Renal cortical epithelial cell (primary cell): Measurements from ENCODE around the gene BLACAT1. TPM values are rescaled to one million over a fixed set of nuclear protein-coding genes. Genes with fewer than 3 reads are reported as not detected.
"Not testable (repeated sequence)": the region's sequence is repeated elsewhere in the genome, so short reads cannot be mapped to it uniquely, and the experiment has no call there.

Experiments used
- DNase-seq: peaks from one replicate; pipeline ENCODE4 v3.0.0-alpha.2; 2011; ENCODE audit warnings: low read depth
- total RNA-seq: library from RNA; depleted of rRNA; stranded (reverse); fragments of >200 nt; gene quantifications from 2 replicates; pipeline ENCODE4 v1.2.3, GENCODE V29; 2014

Gene BLACAT1
- total RNA-seq, 1 donor from 2014 or later = 0.65 TPM

DNA sequence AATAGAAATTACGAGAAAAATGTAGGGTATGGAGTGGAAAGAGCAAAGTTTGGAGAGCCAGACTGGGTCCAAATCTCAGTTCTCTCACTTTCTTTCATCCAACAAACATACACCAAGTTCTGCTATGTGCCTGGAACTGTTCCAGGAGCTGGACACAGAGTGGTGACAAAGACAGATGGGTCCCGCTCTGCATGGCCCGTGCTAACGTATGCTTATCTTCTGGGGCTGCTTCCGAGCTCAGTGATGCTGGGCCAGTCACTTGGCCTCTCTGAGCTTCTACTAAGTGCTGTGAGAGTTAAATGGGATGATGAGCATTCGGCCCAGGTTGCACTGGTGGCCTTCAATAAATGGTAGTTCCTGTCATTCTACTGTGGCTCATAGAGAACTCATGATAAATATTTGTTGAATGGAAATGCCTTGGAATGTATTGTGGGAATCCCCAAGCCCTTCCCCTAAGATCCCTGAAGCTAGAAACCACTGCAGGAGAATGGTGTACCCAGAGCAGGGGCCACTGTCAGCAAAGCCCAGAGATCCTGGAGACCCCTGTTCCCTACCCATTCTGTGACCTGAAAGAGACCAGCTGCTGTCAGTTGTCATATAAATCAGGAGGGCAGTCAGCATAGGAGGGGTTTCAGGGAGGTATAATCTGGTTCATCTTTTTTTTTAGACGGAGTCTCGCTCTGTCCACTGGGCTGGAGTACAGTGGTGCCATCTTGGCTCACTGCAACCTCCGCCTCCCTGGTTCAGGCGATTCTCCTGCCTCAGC, 37.8 kb downstream of the BLACAT1 start:
- no peak for DNase-seq

DNA sequence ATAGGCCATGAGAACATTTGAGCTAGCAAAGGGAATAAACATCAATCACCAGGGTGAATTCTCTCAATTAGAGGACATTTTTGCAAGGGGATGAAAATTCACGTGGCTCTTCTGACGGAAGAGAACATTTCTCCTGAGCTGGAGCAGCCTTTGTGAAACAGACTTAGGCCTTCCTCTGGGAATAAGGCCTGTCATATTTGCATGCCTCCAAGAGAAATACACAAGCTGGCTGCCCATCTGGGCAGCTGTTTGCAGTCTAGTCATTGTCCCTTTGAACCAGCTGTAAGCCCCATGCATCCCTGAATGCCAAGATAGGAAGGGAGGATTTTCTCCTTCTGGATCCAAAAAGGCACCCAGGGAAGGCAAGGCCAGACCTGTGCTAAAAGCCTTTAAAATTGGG, 39.5 kb downstream of the BLACAT1 start:
- no peak for DNase-seq

DNA sequence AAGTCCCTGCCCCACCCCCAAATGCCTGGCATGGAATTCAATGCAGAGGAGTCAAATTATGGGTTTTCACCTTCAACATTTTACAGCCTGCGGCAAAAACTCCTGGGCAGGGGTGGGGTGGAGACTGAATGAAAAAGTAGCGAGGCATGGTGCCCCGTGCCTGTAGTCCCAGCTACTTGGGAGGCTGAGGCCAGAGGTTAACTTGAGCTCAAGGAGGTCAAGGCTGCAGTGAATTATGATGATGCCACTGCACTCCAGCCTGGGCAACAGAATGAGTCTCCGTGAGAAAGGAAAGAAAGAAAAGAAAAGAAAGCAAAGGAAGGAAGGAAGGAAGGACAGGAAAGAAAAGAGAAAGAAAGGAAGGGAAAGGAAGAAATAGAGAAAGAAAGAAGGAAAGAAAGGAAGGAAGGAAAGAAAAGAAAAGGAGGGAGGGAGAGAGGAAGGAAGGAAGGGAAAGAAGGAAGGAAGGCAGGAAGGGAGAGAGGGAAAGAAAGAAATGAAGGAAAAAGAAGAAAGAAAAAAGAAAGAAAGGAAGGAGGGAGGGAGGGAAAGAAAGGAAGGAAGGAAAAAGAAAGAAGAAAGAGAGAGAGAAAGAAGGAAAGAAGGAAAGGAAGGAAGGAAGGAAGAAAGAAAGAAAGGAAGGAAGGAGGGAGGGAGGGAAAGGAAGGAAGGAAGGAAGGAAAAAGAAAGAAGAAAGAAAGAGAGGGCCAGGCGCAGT, 45.1 kb downstream of the BLACAT1 start:
- peak; percentile 34 for DNase-seq

DNA sequence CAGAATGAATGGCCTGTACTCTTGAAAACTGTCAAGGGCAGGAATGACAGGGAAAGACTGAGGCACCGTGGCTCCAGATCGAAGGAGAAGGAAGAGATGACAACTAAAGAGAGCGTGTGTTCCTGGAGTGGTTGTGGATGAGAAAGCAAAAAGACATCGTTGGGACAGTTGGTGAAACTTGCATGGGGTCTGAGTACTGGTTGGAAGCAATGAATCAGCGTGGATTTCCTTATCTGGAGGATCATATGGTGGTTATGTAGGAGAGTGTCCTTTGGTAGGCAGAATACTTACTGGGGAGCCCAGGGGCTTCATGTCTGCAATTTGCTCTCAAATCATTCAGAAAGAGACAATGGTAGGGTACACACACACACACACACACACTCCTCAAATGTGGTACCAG, 47.9 kb downstream of the BLACAT1 start:
- no peak for DNase-seq

DNA sequence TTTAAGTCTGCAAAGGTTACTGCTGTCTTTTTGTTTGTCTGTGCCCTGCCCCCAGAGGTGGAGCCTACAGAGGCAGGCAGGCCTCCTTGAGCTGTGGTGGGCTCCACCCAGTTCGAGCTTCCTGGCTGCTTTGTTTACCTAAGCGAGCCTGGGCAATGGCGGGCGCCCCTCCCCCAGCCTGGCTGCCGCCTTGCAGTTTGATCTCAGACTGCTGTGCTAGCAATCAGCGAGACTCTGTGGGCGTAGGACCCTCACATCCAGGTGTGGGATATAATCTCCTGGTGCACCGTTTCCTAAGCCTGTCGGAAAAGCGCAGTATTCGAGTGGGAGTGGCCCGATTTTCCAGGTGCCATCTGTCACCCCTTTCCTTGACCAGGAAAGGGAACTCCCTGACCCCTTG, 49.6 kb downstream of the BLACAT1 start:
- DNase-seq = not testable (repeated sequence)

Other genes with a start within 250 kb of the BLACAT1 start
- gene DSTYK, start 244.3 kb downstream of the BLACAT1 start, total RNA-seq = 14.6 and 23.1 TPM in 2 replicates
- 4.4 and 4.7 TPM in 2 replicates for gene TMCC2, start 228.1 kb downstream of the BLACAT1 start, total RNA-seq
- 34.6 and 59.6 TPM in 2 replicates for gene NUAK2, start 134.3 kb downstream of the BLACAT1 start, total RNA-seq
- gene KLHDC8A, start 99.1 kb downstream of the BLACAT1 start, total RNA-seq = 0.17 TPM in 1 of 2 replicates, not detected in the other
- 0.70 and 4.0 TPM in 2 replicates for gene LEMD1, start 34.0 kb downstream of the BLACAT1 start, total RNA-seq
- gene CDK18, start 48.6 kb upstream of the BLACAT1 start, total RNA-seq = 14.6 and 21.1 TPM in 2 replicates
- 17.4 and 26.9 TPM in 2 replicates for gene ELK4, start 176.0 kb upstream of the BLACAT1 start, total RNA-seq
- 5.6 and 5.9 TPM in 2 replicates for gene SLC45A3, start 224.5 kb upstream of the BLACAT1 start, total RNA-seq